DND-41 (cell line): ENCODE results near the gene SPC24.
"Not testable (repeated sequence)": the region's sequence is repeated elsewhere in the genome, so short reads cannot be mapped to it uniquely, and the experiment has no call there.

Source experiments
- CTCF ChIP-seq: IDR thresholded peaks from 2 replicates; pipeline ENCODE4 v1.5.1; 2012; ENCODE audit warnings: borderline replicate concordance, low read length, moderate library complexity, mild to moderate bottlenecking; ENCODE audit not compliant: poor library complexity, severe bottlenecking; ENCODE audit errors: extremely low read depth
- EZH2 ChIP-seq: IDR thresholded peaks from 3 replicates; pipeline ENCODE4 v1.6.1; 2012; ENCODE audit warnings: borderline replicate concordance, low read depth, mild to moderate bottlenecking, moderate library complexity, low read length, inconsistent platforms; ENCODE audit not compliant: severe bottlenecking

GRCh38 chr19:11124157-11124556 is 31.4 kb downstream of the SPC24 start:
- TF ChIP-seq CTCF, EZH2: not testable (repeated sequence)
